HUDEP-2 (cell line): ENCODE results near the gene TSPAN3.

Experiments used
- DNase-seq, 76 experiments: peaks; one replicate each; lab custom pipeline; 2025; ENCODE audit not compliant: unreplicated experiment in 76 of 76; lab: John Stamatoyannopoulos, UW

Gene TSPAN3

GRCh38 chr15:77012868-77013267 is 58.0 kb downstream of the TSPAN3 start:
- DNase-seq: no peak

- DNase-seq: no peak
Observed at GRCh38 chr15:77012117-77012712, 58.7 kb downstream of the TSPAN3 start.

GRCh38 chr15:77010857-77011256 is 60.1 kb downstream of the TSPAN3 start:
- no peak for DNase-seq

- DNase-seq: no peak
Observed at GRCh38 chr15:77010312-77010686, 60.6 kb downstream of the TSPAN3 start.

- DNase-seq: no peak
Observed at GRCh38 chr15:77009646-77010311, 61.1 kb downstream of the TSPAN3 start.

- DNase-seq: no peak
Observed at GRCh38 chr15:77009176-77009575, 61.7 kb downstream of the TSPAN3 start.

GRCh38 chr15:77004189-77004588 is 66.7 kb downstream of the TSPAN3 start:
- DNase-seq: no peak

GRCh38 chr15:77002954-77003912 is 67.7 kb downstream of the TSPAN3 start:
- DNase-seq: no peak

- DNase-seq: no peak
Observed at GRCh38 chr15:77002436-77002835, 68.5 kb downstream of the TSPAN3 start.

- DNase-seq: no peak
Observed at GRCh38 chr15:77001966-77002365, 68.9 kb downstream of the TSPAN3 start.

GRCh38 chr15:77001351-77001750 is 69.6 kb downstream of the TSPAN3 start:
- no peak for DNase-seq

- DNase-seq: no peak
Observed at GRCh38 chr15:76999996-77000395, 70.9 kb downstream of the TSPAN3 start.

GRCh38 chr15:76998663-76999285 is 72.1 kb downstream of the TSPAN3 start:
- no peak for DNase-seq

GRCh38 chr15:76996526-76997401 is 74.1 kb downstream of the TSPAN3 start:
- DNase-seq: no peak

GRCh38 chr15:76996076-76996525 is 74.8 kb downstream of the TSPAN3 start:
- DNase-seq: no peak

- no peak for DNase-seq
Observed at GRCh38 chr15:76994971-76995945, 75.7 kb downstream of the TSPAN3 start, which contains the start of gene PSTPIP1. PSTPIP1 (plus strand) TSS chr15:76995126; CDS start chr15:76995574, 448 bp downstream.

GRCh38 chr15:76994496-76994895 is 76.4 kb downstream of the TSPAN3 start:
- DNase-seq: no peak

- no peak for DNase-seq
Observed at GRCh38 chr15:76994001-76994400, 76.9 kb downstream of the TSPAN3 start.
